HL-60 (cell line): Measurements from ENCODE around the gene MICALL2.

Source experiments
- DNase-seq, 2 experiments: peaks; one replicate each; pipeline ENCODE4 v3.0.0-alpha.2; 2010 to 2020; ENCODE audit warnings: low read depth in 1 of 2, low spot score in 1 of 2
- H3K27ac ChIP-seq: fragments of 250-450 bp; sonication (Bioruptor Pico); replicated peaks from 2 replicates; pipeline ENCODE4 v1.5.1; 2020; ENCODE audit warnings: mild to moderate bottlenecking, moderate library complexity
- H3K27me3 ChIP-seq: fragments of 250-450 bp; sonication (Bioruptor Pico); 2 replicates; pipeline ENCODE4 v1.5.1; 2021; ENCODE audit warnings: mild to moderate bottlenecking, moderate library complexity; ENCODE audit not compliant: insufficient read depth, poor library complexity, severe bottlenecking
- H3K4me3 ChIP-seq: replicated peaks from 2 replicates; pipeline ENCODE4 v1.5.1; 2011; ENCODE audit warnings: mild to moderate bottlenecking, control low read depth, low read length; ENCODE audit not compliant: insufficient read depth
- CTCF ChIP-seq: IDR thresholded peaks from one replicate; pipeline ENCODE4 v1.5.1; 2011; ENCODE audit warnings: low read length, control low read depth, inconsistent platforms; ENCODE audit not compliant: insufficient read depth
- GABPA ChIP-seq: IDR thresholded peaks from 2 replicates; pipeline ENCODE4 v1.6.1; 2012; ENCODE audit warnings: low read depth
- POLR2AphosphoS5 ChIP-seq: IDR thresholded peaks from 2 replicates; pipeline ENCODE4 v1.6.1; 2012; ENCODE audit warnings: low read depth
- REST ChIP-seq: IDR thresholded peaks from 2 replicates; pipeline ENCODE4 v1.6.1; 2012; ENCODE audit warnings: low read depth; ENCODE audit not compliant: insufficient replicate concordance
- SPI1 ChIP-seq: IDR thresholded peaks from 2 replicates; pipeline ENCODE4 v1.6.1; 2012; ENCODE audit warnings: low read depth, mild to moderate bottlenecking, borderline replicate concordance

Gene MICALL2

GRCh38 chr7:1503816-1504775 is 44.8 kb upstream of the MICALL2 start, which contains the start of gene INTS1:
TSS of gene INTS1 (minus strand) at chr7:1504389. CDS start at chr7:1503960, 429 bp downstream.
- peak; percentile 58 for TF ChIP-seq REST
- TF ChIP-seq POLR2AphosphoS5, result peak; percentile 57
- TF ChIP-seq CTCF, result peak; percentile 70
- peak; percentile 98 for TF ChIP-seq GABPA
- peak; percentile 48; the same call in 1 of the 2 replicates for TF ChIP-seq SPI1
- peak; percentile 88 to 94 for DNase-seq
- H3K27ac ChIP-seq, result peak within 1 kb of the TSS; percentile 86
- H3K27me3 ChIP-seq, result no peaks in the 10 kb centered on the region
- H3K4me3 ChIP-seq, result peak within 1 kb of the TSS; percentile 100

GRCh38 chr7:1503390-1503789 is 44.1 kb upstream of the MICALL2 start:
- Histone ChIP-seq H3K27ac (peak overlapping the region; percentile 86), H3K27me3 (no peaks in the 10 kb centered on the region), H3K4me3 (peak overlapping the region; percentile 100)
- DNase-seq, result peak in 1 of 2 experiments; percentile 24
- TF ChIP-seq GABPA (no peak), CTCF (no peak), REST (no peak), POLR2AphosphoS5 (no peak), SPI1 (no peak)

- Histone ChIP-seq H3K27me3 (no peaks in the 10 kb centered on the region), H3K27ac (peak overlapping the region; percentile 86), H3K4me3 (peak overlapping the region; percentile 100)
- no peak for DNase-seq
- no peak for TF ChIP-seq GABPA
- no peak for TF ChIP-seq CTCF
- no peak for TF ChIP-seq SPI1
- TF ChIP-seq REST, result no peak
- no peak for TF ChIP-seq POLR2AphosphoS5
These were observed 43.6 kb upstream of the MICALL2 start for GRCh38 chr7:1502845-1503244.
